H1 (cell line): ENCODE results near the gene PTPN3. TPM values are rescaled to one million over a fixed set of nuclear protein-coding genes. Genes with fewer than 3 reads are reported as not detected.

ENCODE experiments used
- BCL11A ChIP-seq, 2 experiments: IDR thresholded peaks; one replicate each; pipeline ENCODE4 v1.6.1; 2011; ENCODE audit warnings: low read depth in 2 of 2, low read length in 2 of 2, mild to moderate bottlenecking in 2 of 2
- polyA plus RNA-seq, 7 experiments: library from polyadenylated mRNA; depleted of rRNA in 3 of 7; stranded (reverse) in 5 of 7; unstranded in 2 of 7; fragments of >200 nt in 5 of 7; fragments of 200-250 nt in 2 of 7; gene quantifications; 1 replicate in 5 of 7; 2 replicates in 1 of 7; 4 replicates in 1 of 7; pipeline versions ENCODE4 v1.2.1 to v1.2.3, GENCODE V29; 2011 to 2013; ENCODE audit warnings: missing spikeins in 2 of 7, mixed read lengths in 2 of 7
- total RNA-seq: library from RNA; stranded (reverse); fragmentation: NEBNext Ultra II Directional; extraction: Animal tissue kit (Norgen Biotek cat#: 25700); gene quantifications from 2 replicates; pipeline ENCODE4 v1.2.1, GENCODE V29; 2021
- TF ChIP-seq, protein P1 (sequence below): fragments of 300-600 bp; sonication (generic); IDR thresholded peaks from 2 replicates; pipeline ENCODE4 v1.7.1; 2012; ENCODE audit warnings: low read length, moderate library complexity, mild to moderate bottlenecking, inconsistent platforms; ENCODE audit not compliant: insufficient replicate concordance

Gene PTPN3
- total and polyA plus RNA-seq, 2 of the 8 experiments (the other 6 are each of a cell fraction or from before 2014, with no cell fraction given): 2.9 to 3.7 TPM

DNA sequence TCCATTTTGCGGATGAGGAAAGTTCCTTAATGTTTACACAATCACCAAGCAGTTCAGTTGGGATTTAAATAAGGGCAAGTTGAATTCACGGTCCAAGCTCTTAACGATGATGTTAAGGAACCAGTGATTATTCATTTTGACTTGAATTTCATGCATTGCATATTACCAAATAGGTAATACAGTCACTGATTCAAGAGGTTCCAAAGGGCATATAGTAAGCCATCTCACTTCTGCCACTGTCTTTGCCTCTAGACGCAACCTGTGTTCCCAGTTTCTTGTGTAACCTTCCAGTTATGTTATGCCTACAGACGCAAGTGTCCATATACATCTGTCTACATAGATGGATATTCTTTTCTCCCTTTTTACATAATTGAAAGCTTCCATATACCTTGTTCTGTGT lies 137.3 kb downstream of the PTPN3 start (continued):
- TF ChIP-seq, protein P1, sequence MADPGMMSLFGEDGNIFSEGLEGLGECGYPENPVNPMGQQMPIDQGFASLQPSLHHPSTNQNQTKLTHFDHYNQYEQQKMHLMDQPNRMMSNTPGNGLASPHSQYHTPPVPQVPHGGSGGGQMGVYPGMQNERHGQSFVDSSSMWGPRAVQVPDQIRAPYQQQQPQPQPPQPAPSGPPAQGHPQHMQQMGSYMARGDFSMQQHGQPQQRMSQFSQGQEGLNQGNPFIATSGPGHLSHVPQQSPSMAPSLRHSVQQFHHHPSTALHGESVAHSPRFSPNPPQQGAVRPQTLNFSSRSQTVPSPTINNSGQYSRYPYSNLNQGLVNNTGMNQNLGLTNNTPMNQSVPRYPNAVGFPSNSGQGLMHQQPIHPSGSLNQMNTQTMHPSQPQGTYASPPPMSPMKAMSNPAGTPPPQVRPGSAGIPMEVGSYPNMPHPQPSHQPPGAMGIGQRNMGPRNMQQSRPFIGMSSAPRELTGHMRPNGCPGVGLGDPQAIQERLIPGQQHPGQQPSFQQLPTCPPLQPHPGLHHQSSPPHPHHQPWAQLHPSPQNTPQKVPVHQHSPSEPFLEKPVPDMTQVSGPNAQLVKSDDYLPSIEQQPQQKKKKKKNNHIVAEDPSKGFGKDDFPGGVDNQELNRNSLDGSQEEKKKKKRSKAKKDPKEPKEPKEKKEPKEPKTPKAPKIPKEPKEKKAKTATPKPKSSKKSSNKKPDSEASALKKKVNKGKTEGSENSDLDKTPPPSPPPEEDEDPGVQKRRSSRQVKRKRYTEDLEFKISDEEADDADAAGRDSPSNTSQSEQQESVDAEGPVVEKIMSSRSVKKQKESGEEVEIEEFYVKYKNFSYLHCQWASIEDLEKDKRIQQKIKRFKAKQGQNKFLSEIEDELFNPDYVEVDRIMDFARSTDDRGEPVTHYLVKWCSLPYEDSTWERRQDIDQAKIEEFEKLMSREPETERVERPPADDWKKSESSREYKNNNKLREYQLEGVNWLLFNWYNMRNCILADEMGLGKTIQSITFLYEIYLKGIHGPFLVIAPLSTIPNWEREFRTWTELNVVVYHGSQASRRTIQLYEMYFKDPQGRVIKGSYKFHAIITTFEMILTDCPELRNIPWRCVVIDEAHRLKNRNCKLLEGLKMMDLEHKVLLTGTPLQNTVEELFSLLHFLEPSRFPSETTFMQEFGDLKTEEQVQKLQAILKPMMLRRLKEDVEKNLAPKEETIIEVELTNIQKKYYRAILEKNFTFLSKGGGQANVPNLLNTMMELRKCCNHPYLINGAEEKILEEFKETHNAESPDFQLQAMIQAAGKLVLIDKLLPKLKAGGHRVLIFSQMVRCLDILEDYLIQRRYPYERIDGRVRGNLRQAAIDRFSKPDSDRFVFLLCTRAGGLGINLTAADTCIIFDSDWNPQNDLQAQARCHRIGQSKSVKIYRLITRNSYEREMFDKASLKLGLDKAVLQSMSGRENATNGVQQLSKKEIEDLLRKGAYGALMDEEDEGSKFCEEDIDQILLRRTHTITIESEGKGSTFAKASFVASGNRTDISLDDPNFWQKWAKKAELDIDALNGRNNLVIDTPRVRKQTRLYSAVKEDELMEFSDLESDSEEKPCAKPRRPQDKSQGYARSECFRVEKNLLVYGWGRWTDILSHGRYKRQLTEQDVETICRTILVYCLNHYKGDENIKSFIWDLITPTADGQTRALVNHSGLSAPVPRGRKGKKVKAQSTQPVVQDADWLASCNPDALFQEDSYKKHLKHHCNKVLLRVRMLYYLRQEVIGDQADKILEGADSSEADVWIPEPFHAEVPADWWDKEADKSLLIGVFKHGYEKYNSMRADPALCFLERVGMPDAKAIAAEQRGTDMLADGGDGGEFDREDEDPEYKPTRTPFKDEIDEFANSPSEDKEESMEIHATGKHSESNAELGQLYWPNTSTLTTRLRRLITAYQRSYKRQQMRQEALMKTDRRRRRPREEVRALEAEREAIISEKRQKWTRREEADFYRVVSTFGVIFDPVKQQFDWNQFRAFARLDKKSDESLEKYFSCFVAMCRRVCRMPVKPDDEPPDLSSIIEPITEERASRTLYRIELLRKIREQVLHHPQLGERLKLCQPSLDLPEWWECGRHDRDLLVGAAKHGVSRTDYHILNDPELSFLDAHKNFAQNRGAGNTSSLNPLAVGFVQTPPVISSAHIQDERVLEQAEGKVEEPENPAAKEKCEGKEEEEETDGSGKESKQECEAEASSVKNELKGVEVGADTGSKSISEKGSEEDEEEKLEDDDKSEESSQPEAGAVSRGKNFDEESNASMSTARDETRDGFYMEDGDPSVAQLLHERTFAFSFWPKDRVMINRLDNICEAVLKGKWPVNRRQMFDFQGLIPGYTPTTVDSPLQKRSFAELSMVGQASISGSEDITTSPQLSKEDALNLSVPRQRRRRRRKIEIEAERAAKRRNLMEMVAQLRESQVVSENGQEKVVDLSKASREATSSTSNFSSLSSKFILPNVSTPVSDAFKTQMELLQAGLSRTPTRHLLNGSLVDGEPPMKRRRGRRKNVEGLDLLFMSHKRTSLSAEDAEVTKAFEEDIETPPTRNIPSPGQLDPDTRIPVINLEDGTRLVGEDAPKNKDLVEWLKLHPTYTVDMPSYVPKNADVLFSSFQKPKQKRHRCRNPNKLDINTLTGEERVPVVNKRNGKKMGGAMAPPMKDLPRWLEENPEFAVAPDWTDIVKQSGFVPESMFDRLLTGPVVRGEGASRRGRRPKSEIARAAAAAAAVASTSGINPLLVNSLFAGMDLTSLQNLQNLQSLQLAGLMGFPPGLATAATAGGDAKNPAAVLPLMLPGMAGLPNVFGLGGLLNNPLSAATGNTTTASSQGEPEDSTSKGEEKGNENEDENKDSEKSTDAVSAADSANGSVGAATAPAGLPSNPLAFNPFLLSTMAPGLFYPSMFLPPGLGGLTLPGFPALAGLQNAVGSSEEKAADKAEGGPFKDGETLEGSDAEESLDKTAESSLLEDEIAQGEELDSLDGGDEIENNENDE: no peak
- TF ChIP-seq BCL11A (IDR thresholded peaks at IDR 0.05; ENCODE audit: low read depth in 2 of 2, low read length in 2 of 2): no peak
- TF ChIP-seq, all 59 proteins: peak for 0
